Thyroid gland (tissue), 4 donors: Measurements from ENCODE around the gene FRYL.

Experiments
- CTCF ChIP-seq, 6 experiments: fragments of 200-600 bp in 3 of 6; fragments of 450-650 bp in 3 of 6; sonication (generic) in 3 of 6; IDR thresholded peaks; one replicate each; pipeline ENCODE4 v1.5.1; 2016 to 2019; ENCODE audit warnings: antibody characterized with exemption in 6 of 6, mild to moderate bottlenecking in 2 of 6, inconsistent platforms in 1 of 6, moderate library complexity in 1 of 6
- POLR2A ChIP-seq, 2 donors: fragments of 450-650 bp; IDR thresholded peaks; one replicate each; pipeline ENCODE4 v1.6.1; 2017; ENCODE audit warnings: antibody characterized with exemption in 2 of 2, mild to moderate bottlenecking in 2 of 2, moderate library complexity in 1 of 2

- TF ChIP-seq CTCF (IDR thresholded peaks at IDR 0.05) (no peak), POLR2A (IDR thresholded peaks at IDR 0.05) (no peak)
Measured at GRCh38 chr4:48467891-48468290, 312.2 kb downstream of the FRYL start.
